Mammary microvascular endothelial cell (primary cell): Measurements from ENCODE around the gene PRXL2A. TPM values are rescaled to one million over a fixed set of nuclear protein-coding genes. Genes with fewer than 3 reads are reported as not detected.

Source experiments
- total RNA-seq: library from RNA; depleted of rRNA; stranded (reverse); fragments of >200 nt; gene quantifications from 2 replicates; pipeline ENCODE4 v1.2.3, GENCODE V29; 2015

Gene PRXL2A, protein sequence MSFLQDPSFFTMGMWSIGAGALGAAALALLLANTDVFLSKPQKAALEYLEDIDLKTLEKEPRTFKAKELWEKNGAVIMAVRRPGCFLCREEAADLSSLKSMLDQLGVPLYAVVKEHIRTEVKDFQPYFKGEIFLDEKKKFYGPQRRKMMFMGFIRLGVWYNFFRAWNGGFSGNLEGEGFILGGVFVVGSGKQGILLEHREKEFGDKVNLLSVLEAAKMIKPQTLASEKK
- total RNA-seq: 143 and 155 TPM in 2 replicates

DNA sequence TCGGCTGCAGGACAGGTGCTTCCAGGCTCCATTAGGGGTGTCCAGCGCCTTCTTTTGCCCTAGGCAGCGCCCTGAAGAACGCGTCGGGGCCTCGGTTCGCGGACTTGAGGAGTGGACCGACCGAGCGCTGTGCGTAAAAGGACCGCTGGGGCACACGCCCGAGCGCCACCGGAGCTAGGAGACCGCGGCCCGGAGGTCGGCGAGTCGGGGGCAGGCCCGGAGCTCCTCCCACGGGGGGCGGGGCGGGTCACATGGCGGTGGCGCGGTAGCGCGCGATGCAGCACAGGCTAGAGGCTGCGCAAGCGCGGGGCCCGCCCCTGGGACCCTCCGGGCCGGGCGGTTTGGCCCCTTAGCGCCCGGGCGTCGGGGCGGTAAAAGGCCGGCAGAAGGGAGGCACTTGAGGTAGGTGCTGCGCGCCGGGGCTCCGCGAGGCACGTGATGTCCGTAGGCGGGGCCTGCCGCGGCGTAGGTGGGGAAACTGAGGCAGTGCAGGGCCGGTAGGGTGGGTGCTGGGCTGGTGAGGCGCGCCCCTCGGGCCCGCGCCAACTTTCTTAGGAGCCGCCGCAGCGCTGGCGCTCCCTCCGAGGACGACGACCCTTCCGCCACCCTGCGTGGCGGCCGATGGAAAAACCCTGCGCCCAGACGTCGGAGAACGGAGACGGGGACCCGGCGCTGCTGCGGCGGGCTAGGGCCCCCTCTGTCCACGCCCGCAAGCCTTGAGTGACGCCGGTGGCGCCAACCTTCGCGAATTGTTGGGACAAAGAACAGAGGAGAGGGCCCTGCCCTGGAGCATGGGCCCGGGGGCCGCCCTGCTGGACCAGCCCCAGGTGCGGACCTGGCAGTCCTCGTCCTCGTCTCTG, at the start of gene PRXL2A:
Gene PRXL2A (plus strand): TSS at position 310 of the 860 bp plus-strand sequence. CDS start 11,917 bp downstream, outside the sequence.

DNA sequence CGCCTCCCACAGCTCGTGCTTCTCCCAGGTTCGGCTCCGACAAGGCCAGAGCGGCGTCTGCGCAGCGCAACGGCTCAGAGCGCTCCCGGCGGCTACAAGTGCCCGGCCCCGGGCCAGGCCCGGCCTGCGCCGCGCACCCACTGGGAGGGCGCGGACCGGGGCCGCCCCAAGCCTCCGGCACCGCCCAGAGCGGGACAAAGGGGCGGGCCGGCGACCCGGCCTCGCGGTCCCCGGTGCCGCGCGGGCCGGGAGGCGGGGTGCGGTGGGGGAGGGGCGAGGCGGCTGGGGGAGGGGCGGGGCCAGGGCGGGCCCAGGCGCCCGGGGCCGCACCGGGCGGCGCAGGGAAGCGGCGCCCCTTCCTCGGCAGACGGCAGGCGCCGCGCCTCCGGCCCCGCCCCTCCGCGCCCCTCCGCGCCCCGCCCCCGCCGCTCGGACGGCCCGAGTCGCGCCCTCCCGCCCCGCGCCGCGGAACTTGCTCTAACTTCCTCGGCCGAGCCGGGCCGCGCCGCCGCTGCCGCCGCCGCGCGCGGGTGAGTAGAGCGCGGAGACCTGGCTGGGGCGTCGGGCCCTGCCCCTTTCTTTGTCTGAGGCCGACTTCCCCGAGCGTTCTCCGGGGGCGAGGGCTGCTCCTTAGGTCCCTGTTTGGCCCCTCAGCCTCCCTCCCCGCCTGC, 45.6 kb downstream of the PRXL2A start, which contains the start of gene TSPAN14:
Gene TSPAN14 (plus strand): TSS at position 469 of the 671 bp plus-strand sequence. CDS start 34,924 bp downstream, outside the sequence.

Other genes starting within 250 kb of the PRXL2A start
- 128 and 135 TPM in 2 replicates for gene ANXA11, start 203.0 kb upstream of the PRXL2A start, total RNA-seq
- not detected in 2 replicates for gene MAT1A, start 118.9 kb upstream of the PRXL2A start, total RNA-seq
- not detected in 2 replicates for gene DYDC1, start 51.8 kb upstream of the PRXL2A start, total RNA-seq
- gene DYDC2, start 51.8 kb upstream of the PRXL2A start, total RNA-seq: not detected in 2 replicates
- 219 and 252 TPM in 2 replicates for gene TSPAN14, start 45.8 kb downstream of the PRXL2A start, total RNA-seq
- gene SH2D4B, start 129.4 kb downstream of the PRXL2A start, total RNA-seq: not detected in 2 replicates